Upper lobe of right lung (tissue), 1 donor: ENCODE data around the gene HUWE1. TPM values are rescaled to one million over a fixed set of nuclear protein-coding genes. Genes with fewer than 3 reads are reported as not detected.

Experiments
- ATAC-seq: fragments of 200-7000 bp; cut with Tn5 transposase; one replicate; pipeline ENCODE4 v1.9.1; 2020; ENCODE audit warnings: mild to moderate bottlenecking, moderate library complexity
- DNase-seq: peaks from one replicate; pipeline ENCODE4 v3.0.0-alpha.2; 2020
- H3K27ac ChIP-seq: fragments of 200-600 bp; one replicate; pipeline ENCODE4 v1.8.0; 2022
- H3K27me3 ChIP-seq: fragments of 200-600 bp; one replicate; pipeline ENCODE4 v1.8.0; 2022; ENCODE audit warnings: mild to moderate bottlenecking
- H3K36me3 ChIP-seq: fragments of 200-600 bp; one replicate; pipeline ENCODE4 v1.8.0; 2022
- H3K4me1 ChIP-seq: fragments of 200-600 bp; one replicate; pipeline ENCODE4 v1.8.0; 2022
- H3K4me3 ChIP-seq: fragments of 200-600 bp; one replicate; pipeline ENCODE4 v1.8.0; 2022; ENCODE audit warnings: mild to moderate bottlenecking
- H3K9me3 ChIP-seq: fragments of 200-600 bp; one replicate; pipeline ENCODE4 v1.8.0; 2022
- CTCF ChIP-seq: fragments of 200-600 bp; IDR thresholded peaks from one replicate; pipeline ENCODE4 v1.8.0; 2022; ENCODE audit warnings: antibody characterized with exemption
- intact Hi-C: fragments of 100-400 bp; cut with DNase I; formaldehyde crosslinking; loops from one replicate; pipeline ENCODE4 v1.11.0; 2022
- total RNA-seq: library from RNA; stranded (reverse); fragmentation: NEBNext Ultra II Directional; extraction: Animal tissue kit (Norgen Biotek cat#: 25700); gene quantifications from one replicate; pipeline ENCODE4 v1.2.1, GENCODE V29; 2021
- donor health status: DM: no; HTN: yes; CAD: no; lungs with severe emphysema.

Gene HUWE1
- total RNA-seq, 1 donor from 2014 or later = 151 TPM

DNA sequence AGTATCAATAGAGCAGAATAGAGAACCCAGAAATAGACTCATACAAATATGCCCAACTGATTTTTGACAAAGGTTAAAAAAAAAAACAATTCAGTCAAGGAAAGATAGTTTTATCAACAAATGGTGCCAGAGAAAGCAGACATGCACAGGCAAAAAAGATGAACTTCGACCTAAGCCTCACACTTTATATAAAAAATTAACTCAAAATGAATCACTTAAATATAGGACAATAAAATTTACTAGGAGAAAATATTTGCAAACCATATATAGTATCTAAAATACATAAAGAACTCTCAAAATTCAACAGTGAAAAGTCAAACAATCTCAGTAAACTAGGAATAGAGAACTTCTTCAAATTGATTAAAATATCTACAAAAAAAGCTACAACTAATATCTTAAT lies 29.7 kb downstream of the HUWE1 start:
- TF ChIP-seq CTCF = no peak
- intact Hi-C loops = no loop called here
- no peak overlapping the region for H3K4me3 ChIP-seq
- H3K27ac ChIP-seq = no peak overlapping the region
- peaks cover 15% of the 10 kb centered on the region for H3K36me3 ChIP-seq
- no peaks in the 10 kb centered on the region for H3K27me3 ChIP-seq
- no peaks in the 10 kb centered on the region for H3K4me1 ChIP-seq
- ATAC-seq = no peak
- DNase-seq = no peak
- H3K9me3 ChIP-seq = no peaks in the 10 kb centered on the region

GRCh38 chrX:53654376-53654775 lies 32.1 kb downstream of the HUWE1 start:
- Histone ChIP-seq H3K27ac (no peak overlapping the region), H3K36me3 (peaks cover 32% of the 10 kb centered on the region), H3K4me3 (no peak overlapping the region), H3K27me3 (no peaks in the 10 kb centered on the region), H3K9me3 (no peaks in the 10 kb centered on the region), H3K4me1 (no peaks in the 10 kb centered on the region)
- ATAC-seq = no peak
- TF ChIP-seq CTCF = no peak
- no peak for DNase-seq
- intact Hi-C loops = no loop called here

DNA sequence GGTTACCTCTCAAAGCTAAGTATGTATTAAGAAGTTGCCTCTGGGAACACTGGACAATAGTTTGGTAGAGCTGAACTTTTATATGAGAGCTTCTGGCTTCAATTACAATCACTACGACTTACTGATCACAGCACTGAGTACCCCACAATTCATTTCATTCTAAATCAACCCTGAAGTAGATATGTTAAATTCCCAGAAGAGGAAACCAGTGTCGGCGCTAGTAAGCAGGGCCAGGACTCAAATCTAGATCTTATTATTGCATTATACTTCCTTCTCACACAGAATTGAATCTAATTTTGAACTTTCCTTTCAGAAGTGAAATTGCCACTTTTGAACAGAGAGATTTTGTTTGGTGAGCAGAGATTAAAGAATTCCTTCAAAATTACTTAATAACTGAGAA lies 41.8 kb downstream of the HUWE1 start:
- Histone ChIP-seq H3K27me3 (no peaks in the 10 kb centered on the region), H3K4me1 (no peaks in the 10 kb centered on the region), H3K9me3 (no peaks in the 10 kb centered on the region), H3K36me3 (peaks cover 80% of the 10 kb centered on the region), H3K4me3 (no peak overlapping the region), H3K27ac (no peak overlapping the region)
- no peak for TF ChIP-seq CTCF
- DNase-seq (no peak), ATAC-seq (no peak)
- intact Hi-C loops = no loop called here

GRCh38 chrX:53642337-53642736 lies 44.2 kb downstream of the HUWE1 start:
- H3K4me1 ChIP-seq = no peaks in the 10 kb centered on the region
- no peak overlapping the region for H3K4me3 ChIP-seq
- no peak for ATAC-seq
- intact Hi-C loops = no loop called here
- no peaks in the 10 kb centered on the region for H3K27me3 ChIP-seq
- no peak for DNase-seq
- no peak for TF ChIP-seq CTCF
- peaks cover 65% of the 10 kb centered on the region for H3K36me3 ChIP-seq
- H3K27ac ChIP-seq = no peak overlapping the region
- no peaks in the 10 kb centered on the region for H3K9me3 ChIP-seq

GRCh38 chrX:53639257-53639656 lies 47.3 kb downstream of the HUWE1 start:
- intact Hi-C loops = no loop called here
- TF ChIP-seq CTCF = no peak
- no peaks in the 10 kb centered on the region for H3K9me3 ChIP-seq
- H3K27ac ChIP-seq = no peak overlapping the region
- no peaks in the 10 kb centered on the region for H3K27me3 ChIP-seq
- no peak overlapping the region for H3K4me3 ChIP-seq
- peaks cover 49% of the 10 kb centered on the region for H3K36me3 ChIP-seq
- no peak for DNase-seq
- no peaks in the 10 kb centered on the region for H3K4me1 ChIP-seq
- ATAC-seq = no peak

GRCh38 chrX:53637479-53637878 lies 49.0 kb downstream of the HUWE1 start:
- H3K9me3 ChIP-seq = no peaks in the 10 kb centered on the region
- H3K36me3 ChIP-seq = peaks cover 47% of the 10 kb centered on the region
- H3K27ac ChIP-seq = no peak overlapping the region
- no peaks in the 10 kb centered on the region for H3K4me1 ChIP-seq
- no peak overlapping the region for H3K4me3 ChIP-seq
- no peak for TF ChIP-seq CTCF
- H3K27me3 ChIP-seq = no peaks in the 10 kb centered on the region
- ATAC-seq (no peak), DNase-seq (no peak)
- intact Hi-C loops = no loop called here
